Psoas muscle (tissue), 8 donors: Measurements from ENCODE around the gene CCN5. TPM values are rescaled to one million over a fixed set of nuclear protein-coding genes. Genes with fewer than 3 reads are reported as not detected.
"Not testable (repeated sequence)": the region's sequence is repeated elsewhere in the genome, so short reads cannot be mapped to it uniquely, and the experiment has no call there.

Experiments used
- ATAC-seq, 4 donors: fragments of 200-7000 bp; cut with Tn5 transposase; one replicate each; pipeline ENCODE4 v1.9.1; 2020; ENCODE audit warnings: moderate library complexity in 3 of 4, mild to moderate bottlenecking in 2 of 4
- DNase-seq, 2 donors: peaks; one replicate each; pipeline ENCODE4 v3.0.0-alpha.2; 2020
- H3K27ac ChIP-seq: fragments of 200-600 bp; one replicate; pipeline ENCODE4 v1.8.0; 2022
- H3K27me3 ChIP-seq, 3 donors: fragments of 200-600 bp in 1 of 3; one replicate each; pipeline versions ENCODE4 v1.6.1 to v1.8.0; 2013 to 2022; ENCODE audit warnings: low read length in 2 of 3, mild to moderate bottlenecking in 2 of 3, moderate library complexity in 1 of 3; ENCODE audit not compliant: insufficient read depth in 3 of 3
- H3K36me3 ChIP-seq, 2 donors: fragments of 200-600 bp in 1 of 2; one replicate each; pipeline versions ENCODE4 v1.6.1 to v1.8.0; 2013 to 2022; ENCODE audit warnings: low read depth in 1 of 2, mild to moderate bottlenecking in 1 of 2, moderate library complexity in 1 of 2; ENCODE audit not compliant: insufficient read depth in 1 of 2
- H3K4me1 ChIP-seq: fragments of 200-600 bp; one replicate; pipeline ENCODE4 v1.8.0; 2022
- H3K4me3 ChIP-seq: fragments of 200-600 bp; one replicate; pipeline ENCODE4 v1.8.0; 2022; ENCODE audit warnings: mild to moderate bottlenecking
- H3K9me3 ChIP-seq: fragments of 200-600 bp; one replicate; pipeline ENCODE4 v1.8.0; 2022
- CTCF ChIP-seq: fragments of 200-600 bp; IDR thresholded peaks from one replicate; pipeline ENCODE4 v1.8.0; 2022; ENCODE audit warnings: antibody characterized with exemption
- WGBS, 3 donors: extraction: QIAGEN DNeasy Blood & Tissue Kit; methylation state at CpG; one replicate each; pipeline versions ENCODE4 v1.1.6 to v1.1.7; 2013; 5-methylcytosine and 5-hydroxymethylcytosine counted together
- intact Hi-C, 2 donors: fragments of 100-400 bp; cut with DNase I; formaldehyde crosslinking; loops; one replicate each; pipeline versions ENCODE4 v1.11.0 to v1.14.2; 2022
- long read RNA-seq, 2 donors: library from polyadenylated mRNA; unstranded; transcript quantifications; one replicate each; pipeline ENCODE4 v2.0.0, GENCODE V29; 2021
- polyA plus RNA-seq, 3 donors: library from polyadenylated mRNA; stranded (reverse); fragments of 200-250 nt; gene quantifications; one replicate each; pipeline ENCODE4 v1.2.3, GENCODE V29; 2013
- total RNA-seq, 4 donors: library from RNA; stranded (reverse); fragmentation: NEBNext Ultra II Directional in 2 of 4; extraction: Animal tissue kit (Norgen Biotek cat#: 25700) in 2 of 4; gene quantifications; one replicate each; pipeline versions ENCODE4 v1.2.1 to v1.2.4, GENCODE V29; 2021 to 2023
- donor health status: healthy with polysubstance abuse.
- donor health status: DM: no; HTN: no; CAD: no; lungs with moderate emphysema.
- donor health status: Bipolar disorder and iron deficiency.
- donor health status: healthy.
- donor health status: DM: yes; HTN: yes; CAD: no.
- donor health status: DM: no; HTN: no; CAD: no.
- donor health status: DM: no; HTN: no; CAD: no.
- donor health status: DM: yes; HTN: yes; CAD: no.

Gene CCN5
- 10 to 100 TPM in 2 of 4 donors, 1 to 10 TPM in 2; 4.2 to 20.9 (median 9.9) TPM for total RNA-seq
- polyA plus RNA-seq: 10 to 100 TPM in 1 of 3 donors, 1 to 10 TPM in 2; 3.3 to 14.8 (median 5.1) TPM
- long read RNA-seq, donor 1, partial matches to known transcripts: 1 of 9 reads
- long read RNA-seq, donor 1, other reads (novel, unspliced or antisense): 3 of 9 reads
- long read RNA-seq, donor 2, partial matches to known transcripts: 0 of 5 reads
- long read RNA-seq, donor 2, other reads (novel, unspliced or antisense): 3 of 5 reads

- H3K4me1 ChIP-seq: peaks cover 24% of the 10 kb centered on the region
- H3K36me3 ChIP-seq: no peaks in the 10 kb centered on the region
- H3K27ac ChIP-seq: peak within 1 kb of the TSS; percentile 65
- peak within 1 kb of the TSS; percentile 53 for H3K4me3 ChIP-seq
- peak; percentile 84 to 94 (median 91) for ATAC-seq
- no peaks in the 10 kb centered on the region for H3K27me3 ChIP-seq
- peak; percentile 90 to 94 for DNase-seq
- WGBS, 3 donors: 37 to 41% (median 39%) methylated on average over 22 to 28 of the region's 28 CpGs
- TF ChIP-seq CTCF: no peak
- H3K9me3 ChIP-seq: no peaks in the 10 kb centered on the region
- intact Hi-C loops: no loop called here
Measured at GRCh38 chr20:44714701-44715498, at the start of gene CCN5. Gene CCN5 (plus strand): TSS chr20:44715369. CDS start chr20:44715391, 22 bp downstream.

GRCh38 chr20:44666066-44666465 is 49.1 kb upstream of the CCN5 start:
- Histone ChIP-seq H3K36me3 (no peaks in the 10 kb centered on the region), H3K9me3 (no peaks in the 10 kb centered on the region), H3K27ac (no peak overlapping the region), H3K4me1 (no peaks in the 10 kb centered on the region), H3K27me3 (no peaks in the 10 kb centered on the region), H3K4me3 (no peak overlapping the region)
- ATAC-seq: no peak
- 60 to 67% (median 62%) methylated on average over 3 of the region's 3 CpGs for WGBS, 3 donors
- intact Hi-C loops: no loop called here
- no peak for DNase-seq
- TF ChIP-seq CTCF: no peak

GRCh38 chr20:44670851-44671250 is 44.3 kb upstream of the CCN5 start:
- H3K27me3 ChIP-seq, H3K27ac ChIP-seq, ATAC-seq, H3K36me3 ChIP-seq, H3K4me1 ChIP-seq, DNase-seq, intact Hi-C loops, H3K4me3 ChIP-seq, H3K9me3 ChIP-seq: not testable (repeated sequence)
- 44 to 57% (median 47%) methylated on average over 9 of the region's 9 CpGs for WGBS, 3 donors

- H3K27ac ChIP-seq, DNase-seq, H3K9me3 ChIP-seq, ATAC-seq, H3K27me3 ChIP-seq, H3K4me3 ChIP-seq, H3K36me3 ChIP-seq, H3K4me1 ChIP-seq, intact Hi-C loops: not testable (repeated sequence)
- WGBS, 3 donors: 68 to 83% (median 82%) methylated on average over 6 of the region's 7 CpGs
Measured at GRCh38 chr20:44671541-44671940, 43.6 kb upstream of the CCN5 start.

- H3K4me1 ChIP-seq, intact Hi-C loops, ATAC-seq, H3K27me3 ChIP-seq, H3K27ac ChIP-seq, H3K9me3 ChIP-seq, DNase-seq, H3K36me3 ChIP-seq, H3K4me3 ChIP-seq: not testable (repeated sequence)
- 78 to 82% (median 80%) methylated on average over 23 of the region's 23 CpGs for WGBS, 3 donors
Measured at GRCh38 chr20:44672318-44672902, 42.8 kb upstream of the CCN5 start.

GRCh38 chr20:44678242-44678641 is 36.9 kb upstream of the CCN5 start:
- Histone ChIP-seq H3K9me3 (peaks cover 5% of the 10 kb centered on the region), H3K4me3 (no peak overlapping the region), H3K27ac (no peak overlapping the region), H3K27me3 (no peaks in the 10 kb centered on the region), H3K36me3 (no peaks in the 10 kb centered on the region), H3K4me1 (no peaks in the 10 kb centered on the region)
- no peak for TF ChIP-seq CTCF
- WGBS, 3 donors: 37 to 90% (median 83%) methylated on average over 2 of the region's 2 CpGs
- intact Hi-C loops: no loop called here
- DNase-seq (no peak), ATAC-seq (no peak)
